GM19455 (cell line): ENCODE measurements around the gene CCDC74B.
A peak's percentile ranks its signal among the peaks of the same experiment; 100 is the strongest.
"Not testable (repeated sequence)": the region's sequence is repeated elsewhere in the genome, so short reads cannot be mapped to it uniquely, and the experiment has no call there.

ENCODE experiments used
- ATAC-seq: cut with Tn5 transposase; IDR thresholded peaks from one replicate; pipeline ENCODE4 v1.9.1; 2021; ENCODE audit not compliant: unreplicated experiment

The CCDC74B gene

GRCh38 chr2:130169163-130169562 is 24.3 kb upstream of the CCDC74B start:
- not testable (repeated sequence) for ATAC-seq

- ATAC-seq = not testable (repeated sequence)
Measured at GRCh38 chr2:130166611-130167010, 21.7 kb upstream of the CCDC74B start.

DNA sequence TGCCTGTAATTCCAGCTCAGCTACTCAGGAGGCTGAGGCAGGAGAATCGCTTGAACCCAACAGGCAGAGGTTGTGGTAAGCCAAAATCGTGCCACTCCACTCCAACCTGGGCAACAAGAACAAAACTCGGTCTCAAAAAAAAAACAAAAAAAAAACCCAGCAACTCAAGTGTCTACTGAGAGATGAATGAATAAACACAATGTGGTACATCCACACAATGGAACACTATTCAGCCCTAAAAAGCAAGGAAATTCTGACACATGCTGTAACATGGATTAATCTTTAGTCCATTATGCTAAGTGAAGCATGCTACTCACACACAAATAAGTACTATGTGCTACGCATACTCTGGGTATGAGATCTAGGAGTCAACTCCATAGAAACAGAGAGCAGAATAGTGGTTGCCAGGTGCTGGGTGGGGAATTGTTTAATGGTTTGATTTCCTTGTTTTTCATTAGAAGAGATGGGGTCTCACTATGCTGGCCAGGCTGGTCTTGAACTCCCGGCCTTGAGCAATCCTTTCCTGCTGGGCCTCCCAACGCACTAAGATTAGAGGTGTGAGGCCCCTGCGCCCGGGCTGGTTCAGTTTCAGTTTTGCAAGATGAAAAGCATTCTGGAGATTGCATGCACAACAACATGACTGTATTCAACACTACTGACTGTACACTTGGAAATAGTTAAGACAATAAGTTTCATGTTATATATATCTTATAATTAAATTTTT is 20.5 kb upstream of the CCDC74B start:
- ATAC-seq = no peak

DNA sequence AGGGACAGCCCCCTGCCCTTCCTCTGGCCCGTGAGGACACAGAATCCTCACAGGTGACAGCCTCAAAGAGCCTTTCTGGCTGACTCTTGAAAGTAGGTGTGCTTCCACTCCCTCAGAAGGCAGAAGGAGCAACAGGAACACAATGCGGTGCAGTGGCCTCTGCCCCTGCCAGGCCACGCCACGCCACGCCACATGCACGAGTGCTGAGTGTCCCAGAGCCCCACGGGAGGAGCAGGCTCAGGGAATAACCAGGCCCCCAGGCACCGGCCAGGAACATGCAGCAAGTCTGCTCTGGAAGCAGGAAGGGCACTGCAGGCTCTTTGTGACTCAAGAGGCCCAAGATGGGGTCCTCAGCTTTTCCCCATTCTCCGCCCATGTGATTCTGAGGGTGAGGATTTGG is 18.1 kb upstream of the CCDC74B start:
- no peak for ATAC-seq

- ATAC-seq = not testable (repeated sequence)
Measured at GRCh38 chr2:130162486-130162885, 17.6 kb upstream of the CCDC74B start.

DNA sequence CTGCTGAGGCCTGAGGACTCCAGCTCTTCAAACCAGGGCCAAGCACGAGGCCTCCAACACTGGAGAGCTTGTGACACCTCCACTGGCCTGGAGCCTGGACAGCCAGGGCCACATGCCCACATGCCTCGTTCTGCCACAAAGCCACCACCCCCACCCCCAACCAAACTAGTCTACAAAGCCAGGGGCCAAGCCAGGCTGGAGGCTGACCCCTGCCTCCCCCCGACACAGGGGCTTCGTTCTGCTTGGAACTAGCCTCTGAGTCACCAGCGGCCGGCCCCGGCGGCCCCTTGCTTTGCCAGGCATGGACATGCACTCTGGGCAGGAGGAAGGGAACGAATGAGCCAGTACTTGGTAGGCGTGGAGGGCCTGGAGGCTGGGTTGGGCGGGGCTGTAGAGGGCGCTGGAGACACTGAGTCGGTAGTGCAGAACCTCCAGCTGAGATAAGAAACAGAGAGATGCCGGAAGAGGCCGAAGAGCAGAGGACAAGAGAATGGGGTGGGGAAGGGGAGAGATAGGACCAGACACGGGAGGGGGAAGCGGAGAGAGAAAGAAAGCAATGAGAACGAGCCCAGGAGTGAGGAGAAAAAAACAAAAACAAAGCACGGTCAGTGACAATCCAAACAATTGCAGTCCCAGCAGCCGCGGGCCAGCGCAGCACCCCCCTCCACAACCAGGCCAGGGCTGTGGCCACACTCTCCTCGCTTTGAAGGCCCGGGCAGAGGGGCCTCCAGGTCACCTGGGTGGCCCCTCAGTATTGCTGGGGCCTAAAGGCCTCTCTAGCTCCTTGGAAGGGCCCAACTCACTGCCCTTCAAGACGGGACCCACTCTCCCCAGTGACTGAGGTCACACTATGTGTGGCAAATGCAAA is 16.2 kb upstream of the CCDC74B start:
- ATAC-seq = not testable (repeated sequence)

DNA sequence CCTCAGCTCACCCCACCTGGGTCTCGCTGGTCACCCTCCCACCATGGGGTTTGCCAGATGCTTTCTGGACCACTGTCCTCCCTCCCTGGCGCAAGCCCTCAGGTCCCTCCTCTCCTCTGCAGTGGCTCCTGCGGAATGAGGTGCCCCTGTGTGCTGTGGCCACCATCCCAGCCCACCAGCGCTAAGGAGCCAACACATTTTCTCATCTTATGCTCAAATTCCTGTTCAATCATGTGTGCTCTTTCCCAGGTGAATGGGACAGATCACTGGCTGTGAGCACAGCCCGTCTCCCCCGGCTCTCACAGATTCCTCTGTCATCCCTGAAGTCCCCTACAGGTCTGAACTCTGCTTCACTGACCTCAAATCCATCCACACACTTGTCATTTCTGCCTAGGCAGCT is 15.2 kb upstream of the CCDC74B start:
- no peak for ATAC-seq

GRCh38 chr2:130159376-130159775 is 14.5 kb upstream of the CCDC74B start:
- ATAC-seq = not testable (repeated sequence)

GRCh38 chr2:130158631-130159030 is 13.7 kb upstream of the CCDC74B start:
- no peak for ATAC-seq

GRCh38 chr2:130157825-130158514 is 13.1 kb upstream of the CCDC74B start:
- ATAC-seq = peak; percentile 68

GRCh38 chr2:130157354-130157753 is 12.4 kb upstream of the CCDC74B start:
- ATAC-seq = peak; percentile 34

- ATAC-seq = no peak
Measured at GRCh38 chr2:130156624-130157004, 11.7 kb upstream of the CCDC74B start.

- ATAC-seq = not testable (repeated sequence)
Measured at GRCh38 chr2:130155956-130156623, 11.2 kb upstream of the CCDC74B start.

GRCh38 chr2:130154773-130155765 is 10.2 kb upstream of the CCDC74B start:
- ATAC-seq = no peak

- ATAC-seq = not testable (repeated sequence)
Measured at GRCh38 chr2:130154423-130154770, 9.5 kb upstream of the CCDC74B start.

DNA sequence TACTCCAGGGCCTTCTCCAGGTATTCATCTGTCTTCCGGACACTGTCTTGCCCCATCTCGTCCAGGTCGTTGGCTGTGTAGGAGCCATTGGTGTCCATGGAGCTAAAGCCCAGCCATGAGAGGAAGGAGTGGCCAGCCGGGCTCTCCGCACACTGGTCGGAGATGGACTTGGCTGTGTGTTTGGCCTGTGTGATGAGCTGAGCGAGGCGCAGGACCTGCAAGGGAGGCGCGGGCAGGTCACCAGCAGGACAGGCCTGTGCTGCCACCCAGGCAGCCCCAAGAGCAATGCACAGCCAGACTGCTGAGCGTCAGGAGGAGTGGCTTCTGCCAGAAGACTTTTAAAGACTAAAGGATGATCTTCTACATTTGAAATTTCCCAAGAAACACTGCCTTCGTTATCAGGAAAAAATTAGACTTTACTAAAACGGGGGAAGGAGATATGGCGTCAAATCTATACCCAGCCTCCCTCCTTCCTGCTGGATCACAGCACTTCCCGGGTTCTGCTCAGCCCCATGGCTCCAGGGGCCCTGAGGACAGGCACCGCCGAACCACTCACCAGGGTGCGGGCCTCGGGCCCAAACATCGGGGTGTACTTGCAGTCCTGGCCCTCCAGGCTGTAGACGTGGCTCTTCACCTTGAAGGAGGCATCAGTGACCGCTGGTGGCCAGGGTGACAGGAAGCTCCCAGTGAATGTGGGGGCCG is 9.0 kb upstream of the CCDC74B start:
- ATAC-seq = not testable (repeated sequence)

DNA sequence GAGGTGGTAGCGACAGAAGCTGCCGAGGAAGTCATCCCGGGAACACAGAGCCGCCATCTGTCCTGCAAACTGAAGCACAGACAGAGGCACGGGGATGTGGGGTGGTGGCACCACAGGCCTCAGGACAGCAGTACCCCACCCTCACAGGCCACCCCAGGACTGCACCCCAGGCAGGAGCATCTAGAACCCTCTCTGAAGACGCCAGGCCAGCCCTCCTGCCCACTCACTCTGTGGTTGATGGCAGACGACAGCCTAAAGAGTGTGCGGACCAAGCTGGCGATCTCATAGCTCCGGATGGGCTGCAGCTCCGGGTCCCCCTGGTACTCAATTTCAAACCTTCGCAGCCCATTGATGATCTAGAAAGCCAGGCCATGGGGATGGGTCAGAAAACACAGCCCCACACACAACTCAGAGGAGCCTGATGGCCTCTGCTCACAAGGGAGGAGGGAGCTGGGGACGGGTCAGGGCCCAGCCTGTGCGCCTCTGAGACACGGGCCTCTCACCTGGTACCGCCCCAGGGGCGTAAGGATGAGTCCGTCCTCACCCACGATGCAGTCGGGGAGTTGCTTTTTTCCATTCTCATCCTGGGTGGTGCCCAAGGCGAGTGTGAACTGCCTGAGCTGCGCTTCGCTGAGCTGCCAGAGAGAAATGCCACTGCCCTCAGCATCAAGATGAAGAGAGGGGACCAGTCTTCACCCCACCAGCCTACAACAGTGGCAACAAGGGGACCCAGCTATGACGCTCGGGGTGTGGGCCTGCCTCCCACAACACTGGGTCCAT is 8.1 kb upstream of the CCDC74B start:
- no peak for ATAC-seq

DNA sequence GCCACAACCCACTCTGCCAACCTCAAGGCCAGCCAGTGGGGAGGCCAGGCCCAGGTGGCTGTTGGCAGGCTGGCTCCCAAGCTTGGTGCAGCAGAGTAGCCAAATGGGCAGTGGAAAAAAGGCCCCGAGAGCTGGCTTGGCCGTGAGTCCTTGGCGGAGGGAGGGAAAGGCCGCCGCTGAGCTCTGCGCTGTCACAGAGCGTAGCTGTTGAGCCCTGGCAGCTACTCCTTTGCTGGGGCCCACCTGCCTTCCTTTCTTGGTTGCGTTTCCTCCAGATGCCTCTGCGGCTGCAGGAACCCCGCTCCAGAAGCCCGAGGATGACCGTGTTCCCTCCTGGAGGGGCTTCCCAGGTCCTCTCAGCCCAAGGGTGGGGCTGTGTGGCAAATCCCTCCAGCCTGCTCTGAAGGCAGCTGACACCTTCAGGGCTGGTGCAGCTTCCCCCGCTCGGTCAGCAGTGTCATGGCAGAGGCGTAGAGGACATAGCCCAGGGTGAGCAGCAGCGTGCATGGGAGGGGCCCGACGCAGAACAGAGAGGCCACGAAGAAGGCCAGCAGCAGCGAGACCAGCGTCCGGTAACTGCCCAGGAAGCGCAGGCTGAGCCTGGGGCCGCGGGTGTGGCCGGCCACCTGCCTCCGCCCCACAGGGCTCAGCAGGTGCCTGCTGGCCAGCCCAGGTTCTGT is 7.4 kb upstream of the CCDC74B start:
- ATAC-seq = not testable (repeated sequence)
